Uterus (tissue), 2 donors: Measurements from ENCODE around the gene SCD5.

Source experiments
- POLR2A ChIP-seq, 2 donors: fragments of 450-650 bp; IDR thresholded peaks; one replicate each; pipeline ENCODE4 v1.6.1; 2016; ENCODE audit warnings: antibody characterized with exemption in 2 of 2, mild to moderate bottlenecking in 1 of 2, moderate library complexity in 1 of 2
- TF ChIP-seq, protein P1 (sequence below), 4 experiments: fragments of 200-600 bp in 2 of 4; fragments of 450-650 bp in 2 of 4; sonication (generic) in 2 of 4; IDR thresholded peaks; one replicate each; pipeline ENCODE4 v1.5.1; 2016 to 2019; ENCODE audit warnings: antibody characterized with exemption in 4 of 4, mild to moderate bottlenecking in 2 of 4, moderate library complexity in 1 of 4

DNA sequence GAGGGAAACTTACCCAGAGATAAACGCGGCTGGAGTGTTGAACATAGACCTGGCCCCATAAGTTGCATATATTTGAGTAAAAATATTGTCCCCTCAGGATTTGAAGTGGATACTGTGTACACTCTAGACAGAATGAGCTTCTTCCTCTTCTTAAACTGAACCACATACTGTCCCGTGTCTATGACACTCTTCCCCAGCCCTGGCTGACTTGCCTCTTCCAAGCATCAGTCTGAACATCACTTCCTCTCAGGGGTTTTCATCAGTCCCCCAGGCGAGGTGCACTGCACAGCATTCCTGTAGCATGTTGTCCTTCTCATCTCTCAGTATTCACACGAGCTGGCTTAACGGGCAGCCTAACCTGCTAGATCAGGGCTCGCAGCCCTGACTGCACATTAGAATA lies 156.3 kb downstream of the SCD5 start:
- TF ChIP-seq POLR2A (IDR thresholded peaks at IDR 0.05) = no peak
- TF ChIP-seq, protein P1, sequence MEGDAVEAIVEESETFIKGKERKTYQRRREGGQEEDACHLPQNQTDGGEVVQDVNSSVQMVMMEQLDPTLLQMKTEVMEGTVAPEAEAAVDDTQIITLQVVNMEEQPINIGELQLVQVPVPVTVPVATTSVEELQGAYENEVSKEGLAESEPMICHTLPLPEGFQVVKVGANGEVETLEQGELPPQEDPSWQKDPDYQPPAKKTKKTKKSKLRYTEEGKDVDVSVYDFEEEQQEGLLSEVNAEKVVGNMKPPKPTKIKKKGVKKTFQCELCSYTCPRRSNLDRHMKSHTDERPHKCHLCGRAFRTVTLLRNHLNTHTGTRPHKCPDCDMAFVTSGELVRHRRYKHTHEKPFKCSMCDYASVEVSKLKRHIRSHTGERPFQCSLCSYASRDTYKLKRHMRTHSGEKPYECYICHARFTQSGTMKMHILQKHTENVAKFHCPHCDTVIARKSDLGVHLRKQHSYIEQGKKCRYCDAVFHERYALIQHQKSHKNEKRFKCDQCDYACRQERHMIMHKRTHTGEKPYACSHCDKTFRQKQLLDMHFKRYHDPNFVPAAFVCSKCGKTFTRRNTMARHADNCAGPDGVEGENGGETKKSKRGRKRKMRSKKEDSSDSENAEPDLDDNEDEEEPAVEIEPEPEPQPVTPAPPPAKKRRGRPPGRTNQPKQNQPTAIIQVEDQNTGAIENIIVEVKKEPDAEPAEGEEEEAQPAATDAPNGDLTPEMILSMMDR (IDR thresholded peaks at IDR 0.05) = no peak
